CMK (cell line): ENCODE data around the gene TREML1.

Experiments used
- DNase-seq: peaks from one replicate; pipeline ENCODE4 v3.0.0-alpha.2; 2010; ENCODE audit warnings: low read depth

Gene TREML1

GRCh38 chr6:41177695-41178094, 23.5 kb upstream of the TREML1 start:
- DNase-seq = no peak

GRCh38 chr6:41177287-41177686, 23.1 kb upstream of the TREML1 start:
- no peak for DNase-seq

DNA sequence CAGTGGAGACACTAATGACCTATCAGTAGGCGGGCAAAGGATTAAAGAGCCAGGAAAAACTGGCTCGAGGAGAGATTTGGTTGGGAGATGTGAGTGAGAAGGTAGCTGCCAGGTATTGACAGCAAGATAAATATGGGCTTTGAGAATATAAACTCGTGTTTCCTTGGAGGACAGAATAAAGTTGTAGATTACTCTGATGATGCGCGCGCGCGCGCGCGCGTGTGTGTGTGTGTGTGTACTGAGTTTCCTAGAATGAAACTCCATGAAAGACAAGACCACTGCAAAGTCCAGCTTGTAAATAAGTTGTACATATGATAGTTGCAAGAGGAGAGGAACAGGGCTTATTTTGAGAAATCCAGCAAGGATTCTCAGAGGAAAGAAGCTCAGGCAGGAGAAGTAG, 22.0 kb upstream of the TREML1 start:
- DNase-seq = no peak

DNA sequence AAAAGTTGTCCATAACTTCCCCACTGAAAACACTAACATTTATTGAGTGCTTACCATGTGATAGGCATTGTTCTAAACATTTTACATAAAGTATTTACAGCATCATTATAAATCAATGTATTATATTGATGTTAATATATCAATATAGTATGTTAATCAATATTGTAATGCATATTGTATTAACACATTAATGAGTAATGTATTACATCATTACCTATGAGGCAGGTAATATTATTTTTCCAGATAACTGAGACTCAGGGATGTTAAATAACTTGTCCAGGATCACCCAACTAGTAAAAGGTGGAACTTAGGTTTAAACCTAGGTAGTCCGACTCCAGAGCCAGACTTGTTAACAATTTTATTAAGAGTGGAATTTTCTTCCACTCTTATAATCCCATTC, 20.9 kb upstream of the TREML1 start:
- no peak for DNase-seq

GRCh38 chr6:41174610-41175009, 20.5 kb upstream of the TREML1 start:
- DNase-seq = no peak

- no peak for DNase-seq
Measured at GRCh38 chr6:41171908-41172307, 17.8 kb upstream of the TREML1 start.

DNA sequence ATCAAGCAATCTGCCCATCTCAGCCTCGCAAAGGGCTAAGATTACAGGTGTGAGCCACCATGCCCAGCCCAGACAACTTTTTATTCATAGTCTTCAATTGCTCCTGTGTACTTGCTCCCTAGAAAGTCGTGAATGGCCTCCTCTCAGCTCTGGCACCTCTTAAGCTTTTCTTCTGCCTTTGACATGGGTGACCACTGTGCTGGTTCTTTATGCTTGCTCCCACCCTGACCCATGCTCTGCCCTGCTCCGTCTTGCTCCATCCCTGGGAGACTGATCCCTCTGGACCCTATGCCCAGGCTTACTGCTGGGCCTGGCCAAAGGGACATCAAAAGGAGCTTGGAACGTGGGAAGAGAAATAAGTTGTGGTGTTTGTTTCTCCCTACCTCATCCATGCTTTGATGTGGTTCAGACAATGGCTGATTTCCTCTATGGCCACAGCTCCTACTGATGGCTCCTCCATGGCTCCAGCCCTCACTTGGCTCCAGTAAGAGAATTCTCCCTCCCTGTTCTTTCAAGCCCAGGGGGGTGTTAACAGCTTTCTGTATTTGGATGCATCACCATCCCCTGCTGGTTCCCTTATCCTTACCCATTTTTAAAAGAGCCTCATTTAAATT, 16.5 kb upstream of the TREML1 start:
- no peak for DNase-seq

GRCh38 chr6:41167173-41167963, 13.2 kb upstream of the TREML1 start:
- DNase-seq = no peak

DNA sequence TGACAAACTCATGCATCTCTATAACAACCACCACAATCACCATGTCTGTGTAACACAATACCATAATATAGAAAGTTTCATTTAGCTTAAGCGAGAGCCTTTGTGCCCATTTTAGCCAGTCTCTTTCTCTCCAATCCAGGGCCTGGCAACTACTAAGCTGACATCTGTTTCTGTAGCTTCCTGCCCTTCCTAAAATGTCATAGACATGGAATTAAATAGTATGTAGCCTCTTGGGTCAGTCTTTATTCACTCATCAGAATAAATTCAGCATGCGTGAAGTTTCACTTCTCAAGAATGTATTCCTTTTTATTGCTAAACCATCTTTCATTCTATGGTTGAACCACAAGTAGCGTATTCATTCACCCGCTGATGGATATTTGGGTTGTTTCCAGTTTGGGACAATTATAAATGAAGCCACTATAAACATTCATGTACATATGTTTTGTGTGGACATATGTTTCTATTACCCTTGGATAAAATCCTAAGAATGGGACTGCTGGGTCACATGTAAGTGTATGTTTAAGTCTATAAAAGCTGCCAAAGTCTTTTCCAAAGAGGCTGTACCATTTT, 10.5 kb upstream of the TREML1 start:
- no peak for DNase-seq

DNA sequence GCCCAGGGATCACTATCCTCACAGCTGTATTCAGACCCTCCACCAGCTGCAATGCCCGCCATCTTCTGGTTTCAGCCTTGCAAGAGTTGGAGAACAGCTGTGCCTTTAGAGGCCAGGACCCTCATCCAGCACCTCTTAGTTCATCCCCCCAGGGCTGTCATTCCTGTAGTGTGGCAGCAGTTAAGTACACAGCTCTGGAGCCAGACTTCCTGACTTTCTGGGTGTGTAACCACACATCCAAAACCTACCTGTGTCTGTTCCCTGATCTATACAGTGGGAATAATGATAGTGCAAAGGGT, 9.2 kb upstream of the TREML1 start:
- no peak for DNase-seq

DNA sequence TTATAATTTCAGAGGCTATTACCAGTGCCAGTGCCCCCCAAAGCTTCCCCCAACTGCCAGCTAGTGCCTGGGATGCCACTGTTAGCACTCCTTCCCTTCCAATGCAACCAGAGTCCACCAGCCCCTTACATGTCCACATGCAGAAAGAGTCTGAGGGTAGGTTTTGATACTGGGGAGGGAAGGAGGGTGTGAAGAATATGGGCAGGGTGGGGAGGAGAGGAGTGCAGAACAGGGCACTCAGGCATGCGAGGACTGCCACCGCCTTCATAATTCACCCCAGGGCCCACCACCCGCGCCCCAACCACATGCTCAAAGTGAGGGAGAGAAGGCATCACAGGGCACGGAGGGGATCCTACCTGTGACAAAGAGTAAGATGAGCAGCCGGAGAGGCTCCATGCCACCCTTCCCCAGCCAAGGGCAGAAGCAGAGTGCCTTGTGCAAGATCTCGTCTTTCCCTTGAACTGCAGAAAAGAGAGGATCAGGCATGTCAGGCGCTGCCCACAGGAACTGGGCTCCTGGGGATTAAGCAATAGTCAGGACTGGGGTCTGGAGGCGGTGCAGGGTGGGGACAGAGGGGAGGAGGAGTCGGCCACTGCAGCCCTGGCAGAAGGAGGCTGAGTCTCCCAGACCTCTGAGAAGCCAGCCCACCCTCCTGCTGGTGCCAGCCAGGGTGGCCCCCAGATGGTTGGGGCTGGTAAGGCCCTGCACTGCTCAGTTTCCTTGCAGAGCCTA, 8.7 kb upstream of the TREML1 start, which contains the start of gene TREM2:
TSS of gene TREM2 (minus strand) at position 430 of the 732 bp plus-strand sequence. CDS start at position 396, 34 bp downstream.
- no peak for DNase-seq

DNA sequence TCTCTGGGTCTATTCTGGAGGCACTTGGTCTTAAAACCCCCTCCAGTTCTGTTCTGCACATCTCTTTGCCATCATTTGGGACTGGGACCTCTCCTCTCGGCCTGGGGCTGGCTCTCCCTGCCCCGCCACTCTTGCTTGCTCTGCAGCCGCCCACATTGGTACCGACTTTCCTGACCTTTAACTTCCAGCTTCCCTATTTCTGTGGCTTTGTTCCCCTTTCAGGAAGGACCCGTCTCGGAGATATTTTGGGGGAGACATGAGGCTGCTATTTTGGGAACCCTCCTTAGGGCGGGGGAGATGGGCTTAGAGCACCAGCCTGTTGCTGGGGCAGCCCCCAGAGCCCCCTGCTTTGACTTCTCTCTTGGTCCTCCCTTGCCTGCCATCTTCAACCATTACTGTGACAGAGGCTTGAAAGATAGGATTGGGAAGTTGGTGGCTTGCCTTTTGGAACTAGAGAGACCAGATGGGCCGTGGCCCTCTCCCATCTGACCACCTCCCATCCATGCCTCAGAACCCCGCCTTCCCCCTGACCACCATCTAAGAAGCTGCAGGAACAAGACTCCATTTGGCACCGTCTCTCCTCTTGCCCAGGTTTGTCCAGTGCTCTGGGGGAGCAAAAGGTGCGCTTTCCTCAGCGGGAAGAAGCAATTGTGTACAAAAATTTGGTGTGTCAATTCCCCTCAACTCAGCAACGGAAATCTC, 7.9 kb upstream of the TREML1 start:
- DNase-seq = no peak

GRCh38 chr6:41161380-41161779, 7.2 kb upstream of the TREML1 start:
- DNase-seq = no peak

DNA sequence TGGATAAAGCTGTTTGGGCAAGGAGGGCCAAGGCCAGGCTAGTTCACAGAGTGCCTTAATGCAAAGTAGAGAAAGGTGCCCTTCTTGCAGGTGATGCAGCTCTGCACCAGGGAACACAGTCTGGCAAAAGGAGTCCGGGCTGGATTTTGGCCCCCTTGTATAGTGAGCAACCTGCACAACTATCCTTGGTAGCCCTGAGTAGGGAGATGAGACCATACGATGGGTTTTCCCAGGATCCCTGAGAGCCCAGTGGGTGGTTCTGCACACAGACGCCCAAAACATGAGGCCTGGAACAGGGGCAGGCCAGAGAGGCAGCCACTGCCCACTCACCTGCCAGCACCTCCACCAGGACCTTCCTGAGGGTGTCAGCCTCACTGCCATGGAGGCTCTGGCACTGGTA, 6.8 kb upstream of the TREML1 start:
- DNase-seq = no peak

DNA sequence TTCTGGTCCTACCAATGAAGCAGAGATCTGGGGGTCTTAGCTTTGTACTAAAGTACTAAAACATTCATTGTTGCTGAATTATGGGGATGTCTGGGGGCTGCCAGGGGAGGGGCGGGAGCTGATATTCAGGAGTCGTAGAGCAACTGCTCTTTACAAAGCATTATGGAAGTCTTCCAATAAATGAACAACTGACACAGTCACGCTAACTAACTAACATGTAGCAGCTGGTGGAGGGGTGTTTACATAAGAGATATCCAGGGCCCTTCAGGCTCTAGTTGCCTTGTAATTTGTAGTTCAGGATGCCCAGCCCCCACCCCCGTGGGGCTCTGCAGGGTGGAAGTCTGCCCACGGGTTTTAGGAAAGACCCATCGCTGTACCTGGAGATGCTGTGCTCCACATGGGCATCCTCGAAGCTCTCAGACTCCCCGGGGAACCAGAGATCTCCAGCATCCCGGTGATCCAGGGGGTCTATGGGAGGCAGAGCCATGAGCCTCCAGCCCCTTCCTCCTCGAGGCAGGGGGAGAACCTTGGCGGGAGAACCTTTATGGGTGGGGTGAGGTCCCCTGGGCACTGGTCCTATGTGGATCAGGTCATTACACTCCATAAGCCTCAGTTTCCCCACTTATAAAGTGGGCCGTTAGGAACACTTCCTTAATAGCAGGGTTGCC, 5.4 kb upstream of the TREML1 start:
- DNase-seq = no peak

DNA sequence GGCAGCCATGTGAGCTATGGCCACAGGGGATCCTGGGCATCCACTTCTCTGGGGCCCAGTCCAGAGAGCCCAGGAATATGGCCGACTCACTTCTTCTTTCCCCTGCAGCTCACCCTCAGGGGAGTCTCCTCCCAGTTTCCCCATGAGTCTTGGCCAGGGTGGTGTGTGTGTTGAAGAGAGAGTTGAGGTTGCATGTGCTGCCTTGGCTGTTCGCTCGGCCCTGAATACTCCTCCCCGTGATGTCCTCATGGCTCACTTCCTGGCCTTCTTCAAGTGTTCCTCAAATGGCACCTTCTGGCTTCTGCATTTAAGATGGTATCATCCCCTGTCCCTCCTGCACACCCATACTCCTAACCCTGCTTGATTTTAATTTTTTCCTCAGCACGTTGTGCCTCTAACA, 3.2 kb upstream of the TREML1 start:
- no peak for DNase-seq

DNA sequence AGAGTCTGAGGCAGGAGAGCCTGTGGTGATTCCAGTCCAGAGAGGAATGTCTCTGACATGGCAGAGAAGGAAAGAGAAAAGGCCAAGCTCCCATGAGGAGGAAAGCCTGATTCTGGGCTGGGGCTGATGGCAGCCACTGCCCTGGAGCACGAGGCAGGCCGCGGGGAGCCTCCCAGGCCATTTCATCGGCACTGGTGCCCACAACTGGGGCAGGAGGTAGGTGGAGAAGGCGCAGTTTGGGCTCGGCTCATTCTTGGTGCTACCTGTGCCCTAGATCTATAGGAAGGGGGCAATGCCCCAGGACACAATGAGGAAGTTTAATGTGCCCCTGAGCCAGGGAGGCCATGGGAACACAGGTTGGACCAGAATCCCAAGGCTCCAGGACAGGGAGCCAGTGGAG, 2.6 kb upstream of the TREML1 start:
- no peak for DNase-seq

DNA sequence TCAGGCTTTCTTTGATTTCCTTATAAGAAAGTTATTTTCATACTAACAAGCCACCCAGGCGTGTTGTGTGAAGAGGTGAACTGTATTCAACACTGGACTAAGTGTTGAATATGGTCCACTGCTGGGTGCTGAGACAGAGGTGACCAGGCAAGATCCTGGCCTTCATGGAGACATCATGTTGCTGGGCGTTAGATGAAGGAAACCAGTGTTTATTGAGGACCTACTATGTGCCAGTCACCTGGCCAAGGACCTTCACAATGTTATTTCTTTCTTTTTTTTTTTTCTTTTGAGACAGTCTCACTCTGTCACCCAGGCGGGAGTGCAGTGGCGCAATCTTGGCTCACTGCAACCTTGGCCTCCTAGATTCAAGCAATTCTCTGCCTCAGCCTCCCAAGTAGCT, 1.9 kb upstream of the TREML1 start:
- DNase-seq = no peak

GRCh38 chr6:41155132-41155805, 1.1 kb upstream of the TREML1 start:
- DNase-seq = no peak

GRCh38 chr6:41153451-41153850, 696 bp downstream of the TREML1 start:
- no peak for DNase-seq

- DNase-seq = no peak
Measured at GRCh38 chr6:41150671-41151070, 3.5 kb downstream of the TREML1 start.
